GM12872 (cell line): ENCODE data around the gene METTL23.

Experiments used
- TF ChIP-seq, protein P1 (sequence below): IDR thresholded peaks from 3 replicates; pipeline ENCODE4 v1.5.1; 2011; ENCODE audit warnings: low read depth, mild to moderate bottlenecking, low read length, moderate library complexity; ENCODE audit not compliant: insufficient read depth

METTL23 gene

GRCh38 chr17:76781056-76781982 lies 54.7 kb downstream of the METTL23 start:
- TF ChIP-seq, protein P1, sequence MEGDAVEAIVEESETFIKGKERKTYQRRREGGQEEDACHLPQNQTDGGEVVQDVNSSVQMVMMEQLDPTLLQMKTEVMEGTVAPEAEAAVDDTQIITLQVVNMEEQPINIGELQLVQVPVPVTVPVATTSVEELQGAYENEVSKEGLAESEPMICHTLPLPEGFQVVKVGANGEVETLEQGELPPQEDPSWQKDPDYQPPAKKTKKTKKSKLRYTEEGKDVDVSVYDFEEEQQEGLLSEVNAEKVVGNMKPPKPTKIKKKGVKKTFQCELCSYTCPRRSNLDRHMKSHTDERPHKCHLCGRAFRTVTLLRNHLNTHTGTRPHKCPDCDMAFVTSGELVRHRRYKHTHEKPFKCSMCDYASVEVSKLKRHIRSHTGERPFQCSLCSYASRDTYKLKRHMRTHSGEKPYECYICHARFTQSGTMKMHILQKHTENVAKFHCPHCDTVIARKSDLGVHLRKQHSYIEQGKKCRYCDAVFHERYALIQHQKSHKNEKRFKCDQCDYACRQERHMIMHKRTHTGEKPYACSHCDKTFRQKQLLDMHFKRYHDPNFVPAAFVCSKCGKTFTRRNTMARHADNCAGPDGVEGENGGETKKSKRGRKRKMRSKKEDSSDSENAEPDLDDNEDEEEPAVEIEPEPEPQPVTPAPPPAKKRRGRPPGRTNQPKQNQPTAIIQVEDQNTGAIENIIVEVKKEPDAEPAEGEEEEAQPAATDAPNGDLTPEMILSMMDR = no peak

DNA sequence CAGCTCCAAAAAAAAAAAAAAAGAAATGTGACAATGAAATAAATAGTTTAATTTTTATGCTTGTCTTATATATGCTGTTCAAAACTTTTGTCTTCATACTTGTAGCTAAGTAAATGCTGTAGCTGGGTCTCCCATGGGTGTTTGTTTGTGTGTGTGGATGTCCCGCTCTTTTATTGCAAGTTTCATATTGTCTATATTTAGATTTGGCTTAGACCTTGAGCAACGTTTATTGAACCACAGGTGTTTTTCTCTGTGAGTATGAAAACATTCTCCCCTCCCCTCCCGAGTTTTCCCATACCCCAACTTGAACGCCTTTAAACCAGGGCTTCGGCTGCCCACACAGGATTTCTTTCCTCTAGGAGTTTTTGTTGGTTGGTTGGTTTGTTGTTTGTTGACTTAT lies 56.5 kb downstream of the METTL23 start:
- TF ChIP-seq, protein P1 = no peak
